Muscle of leg (tissue), 11 donors: ENCODE measurements around the gene BCKDHB. TPM values are rescaled to one million over a fixed set of nuclear protein-coding genes. Genes with fewer than 3 reads are reported as not detected.
"Not testable (repeated sequence)": the region's sequence is repeated elsewhere in the genome, so short reads cannot be mapped to it uniquely, and the experiment has no call there.

Experiments
- DNase-seq: peaks from one replicate; pipeline ENCODE4 v3.0.0; 2013
- H3K27ac ChIP-seq: one replicate; pipeline ENCODE4 v1.5.1; 2013; ENCODE audit warnings: mild to moderate bottlenecking, low read length, control low read depth
- H3K27me3 ChIP-seq: one replicate; pipeline ENCODE4 v1.6.1; 2013; ENCODE audit warnings: low read length; ENCODE audit not compliant: control insufficient read depth, insufficient read depth
- H3K36me3 ChIP-seq: one replicate; pipeline ENCODE4 v1.6.1; 2013; ENCODE audit warnings: low read length; ENCODE audit not compliant: control insufficient read depth, insufficient read depth
- H3K4me1 ChIP-seq: one replicate; pipeline ENCODE4 v1.6.1; 2013; ENCODE audit warnings: low read length; ENCODE audit not compliant: control insufficient read depth, insufficient read depth
- H3K4me3 ChIP-seq: one replicate; pipeline ENCODE4 v1.5.1; 2013; ENCODE audit warnings: low read length, control low read depth
- H3K9me3 ChIP-seq: replicated peaks from 2 replicates; pipeline ENCODE4 v1.6.1; 2013; ENCODE audit warnings: low read depth, low read length; ENCODE audit not compliant: control insufficient read depth
- WGBS: methylation state at CpG from one replicate; pipeline ENCODE4 v1.1.5; 2013; ENCODE audit warnings: missing lambda C conversion rate; ENCODE audit not compliant: insufficient coverage; 5-methylcytosine and 5-hydroxymethylcytosine counted together
- polyA plus RNA-seq, 8 donors: library from polyadenylated mRNA; unstranded; fragments of 120-200 nt; gene quantifications; one replicate each; pipeline versions ENCODE4 v1.2.1 to v1.2.3, GENCODE V29; 2013; ENCODE audit warnings: inconsistent platforms in 1 of 8, low replicate concordance in 1 of 8; ENCODE audit not compliant: insufficient read length in 8 of 8, insufficient read depth in 1 of 8
- total RNA-seq: library from RNA; stranded (reverse); fragments of 120-200 nt; gene quantifications from one replicate; pipeline ENCODE4 v1.2.4, GENCODE V29; 2013

Gene BCKDHB
- total and polyA plus RNA-seq, 9 donors = 11.7 to 26.4 (median 20.8) TPM

GRCh38 chr6:80271074-80271473, 164.6 kb downstream of the BCKDHB start:
- Histone ChIP-seq H3K27me3 (no peaks in the 10 kb centered on the region), H3K4me3 (no peak overlapping the region), H3K27ac (no peak overlapping the region), H3K4me1 (no peaks in the 10 kb centered on the region), H3K9me3 (no peaks in the 10 kb centered on the region), H3K36me3 (no peaks in the 10 kb centered on the region)
- DNase-seq = no peak
- no CpG with 5 or more reads among the region's 2 CpGs for WGBS

- no CpG with 5 or more reads among the region's 4 CpGs for WGBS
- no peaks in the 10 kb centered on the region for H3K27me3 ChIP-seq
These were observed 166.5 kb downstream of the BCKDHB start for GRCh38 chr6:80272988-80273387.

GRCh38 chr6:80276861-80277260, 170.4 kb downstream of the BCKDHB start:
- no peak overlapping the region for H3K27ac ChIP-seq
- no peaks in the 10 kb centered on the region for H3K9me3 ChIP-seq
- H3K4me3 ChIP-seq = no peak overlapping the region
- H3K4me1 ChIP-seq = no peaks in the 10 kb centered on the region
- DNase-seq = peak; percentile 35
- no peaks in the 10 kb centered on the region for H3K27me3 ChIP-seq
- no peaks in the 10 kb centered on the region for H3K36me3 ChIP-seq
- no CpG with 5 or more reads among the region's 2 CpGs for WGBS

More at GRCh38 chr6:80272988-80273387, 166.5 kb downstream of the BCKDHB start:
- Histone ChIP-seq H3K36me3 (no peaks in the 10 kb centered on the region), H3K4me3 (no peak overlapping the region), H3K9me3 (no peaks in the 10 kb centered on the region), H3K4me1 (no peaks in the 10 kb centered on the region), H3K27ac (no peak overlapping the region)
- DNase-seq = no peak

- Histone ChIP-seq H3K27ac (no peak overlapping the region), H3K36me3 (no peaks in the 10 kb centered on the region), H3K4me1 (no peaks in the 10 kb centered on the region), H3K27me3 (no peaks in the 10 kb centered on the region), H3K9me3 (no peaks in the 10 kb centered on the region), H3K4me3 (no peak overlapping the region)
- DNase-seq = peak; percentile 75
- WGBS = no CpG with 5 or more reads among the region's 1 CpG
These were observed 171.0 kb downstream of the BCKDHB start for GRCh38 chr6:80277501-80277900.

- DNase-seq = no peak
- Histone ChIP-seq H3K4me1 (no peaks in the 10 kb centered on the region), H3K9me3 (no peaks in the 10 kb centered on the region), H3K27me3 (no peaks in the 10 kb centered on the region), H3K4me3 (no peak overlapping the region), H3K27ac (no peak overlapping the region), H3K36me3 (no peaks in the 10 kb centered on the region)
- 100% methylated on average over 1 of the region's 2 CpGs for WGBS
These were observed 174.0 kb downstream of the BCKDHB start for GRCh38 chr6:80280262-80281010.

- H3K27me3 ChIP-seq = no peaks in the 10 kb centered on the region
- no peak overlapping the region for H3K27ac ChIP-seq
- H3K4me3 ChIP-seq = no peak overlapping the region
- no peaks in the 10 kb centered on the region for H3K36me3 ChIP-seq
- no peaks in the 10 kb centered on the region for H3K4me1 ChIP-seq
- no peaks in the 10 kb centered on the region for H3K9me3 ChIP-seq
- DNase-seq = no peak
- no CpG with 5 or more reads among the region's 2 CpGs for WGBS
These were observed 176.6 kb downstream of the BCKDHB start for GRCh38 chr6:80282913-80283554.

GRCh38 chr6:80287112-80287511, 180.6 kb downstream of the BCKDHB start:
- Histone ChIP-seq H3K4me3 (no peak overlapping the region), H3K9me3 (no peaks in the 10 kb centered on the region), H3K4me1 (no peaks in the 10 kb centered on the region), H3K27ac (no peak overlapping the region), H3K36me3 (no peaks in the 10 kb centered on the region), H3K27me3 (no peaks in the 10 kb centered on the region)
- no peak for DNase-seq

GRCh38 chr6:80287607-80288006, 181.1 kb downstream of the BCKDHB start:
- Histone ChIP-seq H3K27ac (no peak overlapping the region), H3K4me3 (no peak overlapping the region), H3K4me1 (no peaks in the 10 kb centered on the region), H3K27me3 (no peaks in the 10 kb centered on the region), H3K36me3 (no peaks in the 10 kb centered on the region), H3K9me3 (no peaks in the 10 kb centered on the region)
- 90% methylated on average over 2 of the region's 3 CpGs for WGBS
- DNase-seq = no peak

- WGBS = 58% methylated on average over 3 of the region's 3 CpGs
- Histone ChIP-seq H3K27me3 (no peaks in the 10 kb centered on the region), H3K9me3 (peaks cover 8% of the 10 kb centered on the region), H3K36me3 (no peaks in the 10 kb centered on the region), H3K4me1 (no peaks in the 10 kb centered on the region), H3K4me3 (no peak overlapping the region), H3K27ac (no peak overlapping the region)
- no peak for DNase-seq
These were observed 183.3 kb downstream of the BCKDHB start for GRCh38 chr6:80289727-80290126.

GRCh38 chr6:80294531-80294930, 188.1 kb downstream of the BCKDHB start:
- not testable (repeated sequence) for DNase-seq, H3K27ac ChIP-seq, H3K36me3 ChIP-seq, H3K4me1 ChIP-seq, H3K27me3 ChIP-seq, H3K4me3 ChIP-seq
- 83% methylated on average over 1 of the region's 4 CpGs for WGBS
- peaks cover 17% of the 10 kb centered on the region for H3K9me3 ChIP-seq
